HG02588 (cell line): ENCODE measurements around the gene DIP2C.

Experiments
- ATAC-seq: cut with Tn5 transposase; IDR thresholded peaks from one replicate; pipeline ENCODE4 v1.9.1; 2021; ENCODE audit warnings: mild to moderate bottlenecking, moderate library complexity; ENCODE audit not compliant: unreplicated experiment

DIP2C gene

DNA sequence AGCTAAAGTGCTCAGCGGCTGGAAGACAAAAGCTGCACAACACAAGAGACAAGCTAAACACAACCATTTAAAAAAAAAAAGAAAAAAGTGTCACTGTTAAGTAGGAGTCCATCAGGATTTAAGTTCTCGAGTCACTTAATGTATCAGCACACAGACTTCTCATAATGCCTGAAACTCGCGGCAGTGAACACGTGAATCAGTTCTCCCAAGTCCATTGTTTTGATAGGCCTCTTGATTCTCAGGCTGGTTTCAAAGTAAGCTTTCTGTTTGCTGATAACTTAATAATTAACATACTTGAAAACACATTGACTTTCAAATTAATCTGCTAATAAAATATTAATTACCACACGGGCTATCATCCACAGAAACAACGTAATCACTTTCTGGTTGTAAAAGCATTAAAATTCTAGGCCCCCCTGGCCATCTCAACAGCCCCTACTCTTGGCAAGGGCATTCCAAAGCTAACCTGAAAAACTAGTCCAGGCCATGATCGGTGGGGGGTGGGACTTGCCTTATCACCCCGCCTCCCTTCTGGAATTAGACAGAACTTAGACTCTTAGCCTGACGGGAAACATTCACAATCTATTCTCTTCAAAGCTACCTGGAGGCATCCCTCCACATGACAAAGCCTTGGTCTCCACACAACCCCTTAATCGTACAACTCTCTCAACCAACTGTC is 129.0 kb downstream of the DIP2C start:
- no peak for ATAC-seq

DNA sequence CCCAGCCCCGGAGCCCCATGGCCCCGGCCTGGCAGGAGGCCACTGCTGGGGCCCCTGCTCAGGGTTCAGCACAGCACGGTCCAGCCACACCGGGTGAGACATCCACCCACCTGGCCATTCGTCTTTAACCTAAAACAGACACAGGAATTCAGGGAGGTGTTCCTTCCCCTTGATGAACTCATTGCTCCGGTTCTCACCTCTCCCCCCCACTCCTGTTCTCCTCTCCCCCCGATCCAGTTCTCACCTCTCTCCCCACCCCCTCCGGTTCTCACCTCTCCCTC is 129.8 kb downstream of the DIP2C start:
- no peak for ATAC-seq

DNA sequence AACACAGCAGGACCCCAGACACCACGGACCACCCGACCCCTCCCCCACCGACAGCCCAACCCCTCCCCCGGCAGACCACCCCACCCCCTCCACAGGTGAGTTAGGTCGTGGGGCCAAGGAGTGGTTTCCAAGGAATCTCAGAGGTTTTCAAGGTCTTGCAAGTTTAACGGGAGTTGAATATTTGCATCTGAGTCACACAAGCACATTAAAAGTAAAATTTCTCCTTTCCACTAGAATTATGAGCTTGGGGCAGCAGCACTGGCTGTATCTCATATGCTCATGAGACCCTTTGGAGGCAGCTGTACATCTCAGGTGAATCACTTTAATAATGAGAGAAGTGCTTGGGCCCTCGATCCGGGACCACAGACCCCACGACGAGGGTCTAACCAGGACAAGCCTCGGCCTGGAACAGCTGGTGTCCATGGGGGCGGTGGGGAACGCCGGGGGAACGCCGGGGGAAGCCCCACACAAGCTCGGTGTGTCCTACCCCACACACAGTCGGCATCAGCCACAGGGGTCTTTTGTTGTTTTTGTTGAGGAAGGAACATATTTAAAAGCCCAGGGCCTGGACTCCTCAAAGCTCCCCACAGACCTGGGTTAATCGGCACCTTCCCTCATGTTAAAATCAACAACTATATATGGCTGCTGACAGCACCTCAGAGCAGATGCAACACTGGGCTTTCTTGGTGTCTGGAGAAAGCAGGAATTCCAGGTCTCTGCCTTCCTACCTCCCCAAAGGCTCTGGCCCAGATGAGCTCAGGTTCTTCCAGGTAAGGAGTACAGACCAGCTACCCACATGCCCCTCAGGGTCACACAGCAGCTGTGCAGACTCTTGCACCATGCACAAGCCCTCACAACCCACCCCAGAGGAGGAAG is 130.3 kb downstream of the DIP2C start:
- ATAC-seq, result no peak

DNA sequence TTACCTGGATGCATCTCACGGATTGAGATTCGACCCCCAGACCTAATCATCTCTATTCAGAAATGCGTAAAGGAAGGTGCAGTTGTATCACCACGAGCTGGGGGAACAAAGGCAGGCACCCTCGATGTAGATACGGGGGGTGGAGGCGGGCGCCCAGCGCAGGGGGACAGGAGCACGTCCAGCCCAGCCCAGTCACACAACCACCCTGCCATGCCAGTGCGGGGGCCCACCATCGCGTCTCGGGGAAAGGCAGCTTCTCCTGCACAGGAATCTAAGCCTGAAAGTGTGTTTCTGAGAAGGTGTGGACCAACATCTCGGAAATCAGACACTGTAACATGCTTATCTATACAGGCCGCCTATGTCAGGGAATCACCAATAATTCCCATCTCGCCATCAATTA is 131.1 kb downstream of the DIP2C start:
- no peak for ATAC-seq

- ATAC-seq, result no peak
Observed at GRCh38 chr10:557792-558328, 131.6 kb downstream of the DIP2C start.

GRCh38 chr10:556971-557637 is 132.4 kb downstream of the DIP2C start:
- no peak for ATAC-seq

- ATAC-seq, result no peak
Observed at GRCh38 chr10:555682-556350, 133.7 kb downstream of the DIP2C start.

DNA sequence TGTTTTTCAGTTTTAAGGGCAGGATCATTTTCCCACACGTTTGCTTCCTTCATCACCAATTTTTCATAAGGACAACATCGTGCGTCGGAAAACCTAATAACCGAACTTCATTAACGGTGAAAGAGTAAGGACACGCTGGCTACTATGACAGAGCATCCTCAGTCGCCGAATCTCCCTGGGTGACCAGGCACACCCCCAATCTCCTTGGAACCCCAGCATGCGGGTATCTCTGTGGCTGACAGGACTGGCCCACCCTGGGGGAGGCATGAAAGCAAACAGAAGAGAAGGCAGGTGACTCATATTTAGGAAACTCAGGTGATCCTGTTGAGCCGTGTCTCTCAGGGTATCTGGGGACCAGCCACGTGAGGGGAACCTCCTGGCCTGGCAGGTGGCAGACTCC is 134.2 kb downstream of the DIP2C start:
- no peak for ATAC-seq

DNA sequence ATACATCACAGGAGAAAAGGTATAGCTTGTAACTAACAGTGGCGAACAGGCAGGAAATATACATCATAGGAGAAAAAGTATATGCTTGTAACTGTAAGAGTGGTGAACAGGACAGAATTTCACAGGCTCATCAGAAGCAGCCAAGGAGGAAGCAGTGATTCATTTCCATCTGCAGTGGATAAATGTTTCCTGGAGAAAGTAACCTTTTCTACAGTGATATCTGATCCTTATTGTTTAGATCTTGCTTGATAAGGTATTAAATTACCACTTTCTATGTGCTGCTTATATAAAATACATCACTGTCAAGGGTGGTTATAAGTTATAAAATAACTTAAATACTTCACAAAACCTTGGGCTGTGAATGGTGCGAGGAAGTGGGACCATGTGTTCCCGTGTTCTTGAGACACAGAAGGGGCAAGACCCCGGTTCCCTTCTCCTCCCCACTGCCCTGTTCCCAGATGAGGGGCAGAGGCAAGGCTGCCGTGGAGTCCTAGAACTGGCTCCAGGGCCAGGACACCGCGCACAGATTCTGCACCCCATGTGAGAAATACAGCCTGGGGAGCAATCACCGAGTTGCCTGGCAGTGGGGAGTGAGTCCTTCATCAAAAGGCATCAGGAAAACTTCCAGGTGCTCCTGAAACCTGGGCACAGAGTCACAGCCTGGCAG is 135.2 kb downstream of the DIP2C start:
- ATAC-seq, result no peak

DNA sequence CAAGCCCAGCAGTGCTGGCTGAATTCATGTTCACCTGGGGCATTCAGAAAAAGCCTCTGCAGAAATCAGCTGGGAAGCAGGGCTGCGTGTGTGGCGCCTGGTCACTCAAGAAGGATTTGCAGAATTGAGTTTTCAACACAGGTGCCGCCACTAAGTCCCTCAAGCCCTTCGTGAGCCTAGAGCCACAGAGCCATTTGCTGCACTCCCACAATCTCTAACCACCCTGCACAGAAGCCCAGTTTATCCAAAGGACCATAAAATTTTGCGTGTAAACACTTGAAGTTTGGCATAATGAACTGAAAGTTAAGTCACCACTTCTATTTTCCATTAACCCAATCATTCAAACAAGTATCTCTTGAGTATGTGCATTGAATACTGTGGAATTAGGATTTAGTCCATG is 136.2 kb downstream of the DIP2C start:
- ATAC-seq, result no peak

GRCh38 chr10:552679-553078 is 136.8 kb downstream of the DIP2C start:
- ATAC-seq, result no peak

DNA sequence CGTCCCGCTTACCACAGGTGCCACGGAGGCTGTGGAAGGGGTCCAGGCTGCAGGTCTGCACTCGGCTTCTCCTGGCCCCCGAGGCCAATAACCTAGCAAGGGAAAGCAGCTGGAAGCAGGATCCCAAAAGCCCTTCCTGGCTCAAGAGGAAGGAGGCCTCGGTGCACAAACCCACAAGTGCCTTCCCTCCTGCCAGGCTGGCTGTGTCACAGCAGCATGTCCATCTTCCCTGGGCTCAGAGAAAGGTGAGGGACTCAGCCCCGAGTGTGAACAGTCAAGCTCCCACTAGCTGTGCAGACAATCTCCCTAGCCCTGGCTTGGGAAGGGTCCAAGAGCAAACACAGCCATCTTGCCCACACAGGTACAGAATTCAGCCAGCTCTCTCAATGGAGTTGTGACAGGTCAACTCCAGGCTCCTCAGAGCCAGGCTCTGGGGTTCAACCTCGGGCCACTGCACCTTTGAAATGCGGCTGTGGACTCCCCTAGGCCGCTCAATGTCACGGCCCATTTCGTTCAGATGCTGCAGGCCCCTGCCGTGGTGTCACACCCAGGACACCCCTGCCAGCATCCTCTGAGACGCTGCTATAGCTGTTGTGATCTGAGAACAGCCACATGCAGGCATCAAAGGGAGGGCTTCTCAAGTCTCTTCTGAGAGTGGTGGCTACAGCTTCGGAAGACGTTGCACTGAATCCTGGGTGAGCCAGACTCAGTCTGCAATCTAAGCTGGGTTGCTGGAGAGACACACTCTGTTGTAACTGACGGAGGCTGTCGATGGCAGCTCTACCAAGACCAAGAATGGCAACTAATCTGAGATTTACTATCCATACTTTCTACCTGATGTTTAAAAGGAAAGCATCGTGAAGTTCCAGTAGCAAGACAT is 137.9 kb downstream of the DIP2C start:
- ATAC-seq, result no peak

DNA sequence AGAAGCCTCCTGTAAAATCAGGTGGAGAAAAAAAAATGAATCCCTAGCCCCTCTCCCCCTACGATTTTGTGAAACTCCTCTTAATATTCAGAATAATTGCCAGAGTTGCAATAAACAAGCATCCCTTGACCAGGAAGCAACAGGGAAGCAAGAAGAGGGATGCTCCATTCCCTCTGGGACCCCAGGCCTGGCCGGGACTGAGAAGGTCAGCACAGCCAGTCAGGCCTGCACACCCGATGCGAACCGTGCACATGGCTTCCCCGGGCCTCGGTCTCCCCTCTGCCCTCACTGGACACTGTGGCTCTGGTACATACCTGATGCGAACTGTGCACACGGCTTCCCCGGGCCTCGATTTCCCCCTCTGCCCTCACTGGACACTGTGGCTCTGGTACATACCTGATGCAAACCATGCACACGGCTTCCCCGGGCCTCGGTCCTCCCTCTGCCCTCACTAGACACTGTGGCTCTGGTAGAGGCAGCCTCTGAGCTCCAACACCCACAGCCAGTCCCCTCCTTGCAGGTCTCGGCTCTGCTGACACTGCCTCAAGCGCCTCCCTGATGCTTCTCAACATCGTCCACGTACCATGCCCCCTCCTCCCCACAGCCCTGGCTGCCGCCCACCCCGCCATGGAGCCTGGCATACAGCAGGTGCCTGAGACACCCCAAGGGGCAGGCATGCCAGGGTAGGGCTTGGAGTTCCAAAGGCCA is 138.6 kb downstream of the DIP2C start:
- no peak for ATAC-seq

GRCh38 chr10:549391-549790 is 140.1 kb downstream of the DIP2C start:
- ATAC-seq, result no peak

DNA sequence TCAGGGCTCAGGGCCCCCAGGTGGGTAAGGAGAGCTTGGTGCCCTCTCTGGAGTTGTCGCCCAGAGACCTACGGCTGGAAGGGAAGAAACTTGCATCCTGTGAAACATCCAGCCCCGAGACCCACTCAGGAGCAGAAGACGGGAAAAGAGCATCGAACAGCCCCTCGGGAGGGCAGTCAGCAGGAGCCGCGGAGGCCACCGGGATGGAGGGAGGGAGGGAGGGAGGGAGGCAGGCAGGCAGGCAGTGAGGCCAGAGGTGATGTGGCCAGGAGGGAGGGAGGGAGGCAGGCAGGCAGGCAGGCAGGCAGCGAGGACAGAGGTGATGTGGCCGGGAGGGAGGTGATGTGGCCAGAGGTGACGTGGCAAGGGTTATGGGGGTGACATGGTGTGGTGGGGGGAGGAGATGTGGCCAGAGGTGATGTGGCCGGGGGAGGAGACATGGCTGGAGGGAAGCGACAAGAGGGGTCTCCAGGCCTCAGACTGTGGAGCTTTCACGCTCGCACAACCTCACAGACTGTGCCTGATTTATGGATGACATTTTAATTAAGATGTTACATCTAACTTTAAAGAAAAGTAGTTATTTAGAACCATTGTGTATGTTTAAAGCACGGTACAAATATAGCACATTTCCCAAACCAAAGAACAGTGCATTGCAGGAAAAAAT is 141.1 kb downstream of the DIP2C start:
- no peak for ATAC-seq

DNA sequence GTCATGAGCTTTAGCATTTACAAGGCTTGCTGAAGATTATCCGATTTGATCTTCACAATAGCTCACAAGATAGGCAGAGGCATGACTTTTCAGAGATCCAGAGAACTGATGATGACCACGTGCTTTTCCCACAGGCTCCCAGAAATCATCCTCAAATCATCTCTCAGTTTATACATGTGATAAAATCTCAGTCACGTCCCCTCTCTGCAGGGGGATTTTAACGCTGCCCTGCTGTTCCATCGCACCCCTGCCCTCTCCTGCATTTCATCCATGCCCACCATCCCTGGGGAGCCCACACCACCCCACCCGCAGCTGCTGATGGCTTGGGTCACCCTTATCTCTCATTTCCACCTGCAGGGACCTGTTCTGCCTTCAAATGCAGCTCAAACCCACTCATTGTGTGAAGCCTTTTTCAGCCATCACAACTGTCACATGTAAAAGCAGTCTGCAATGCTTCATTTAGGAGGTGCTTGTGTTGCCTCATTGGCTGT is 141.8 kb downstream of the DIP2C start:
- ATAC-seq, result no peak

- ATAC-seq, result no peak
Observed at GRCh38 chr10:546971-547590, 142.4 kb downstream of the DIP2C start.

- no peak for ATAC-seq
Observed at GRCh38 chr10:546451-546850, 143.0 kb downstream of the DIP2C start.
